HepG2 (cell line): Measurements from ENCODE around the gene CA10. TPM values are rescaled to one million over a fixed set of nuclear protein-coding genes. Genes with fewer than 3 reads are reported as not detected.

ENCODE experiments used
- ATAC-seq: fragments of 200-7000 bp; cut with Tn5 transposase; 3 replicates; pipeline ENCODE4 v1.9.1; 2020; ENCODE audit warnings: mild to moderate bottlenecking, moderate library complexity
- BruUV-seq: library from RNA; stranded (reverse); fragments of 400-500 nt; replicated peaks from 2 replicates; lab custom pipeline; 2021; lab: Mats Ljungman, UMichigan
- CTCF ChIA-PET: fragments of 300-600 bp; formaldehyde crosslinking; extraction: SDS; loops from one replicate; lab custom pipeline; 2021; ENCODE audit warnings: low total read pairs, inconsistent platforms, low intra/inter-chr PET ratio; lab: Yijun Ruan, JAX
- POLR2A ChIA-PET: fragments of 350-600 bp; sonication (Branson Sonifier 250); formaldehyde crosslinking; loops from one replicate; lab custom pipeline; 2020; ENCODE audit warnings: antibody characterized with exemption, inconsistent platforms; lab: Yijun Ruan, JAX
- DNase-seq: peaks from one replicate; pipeline ENCODE4 v3.0.0-alpha.2; 2015; ENCODE audit warnings: low spot score
- FAIRE-seq: peaks from 3 replicates; lab custom pipeline; 2011; peaks lifted over from hg19 to GRCh38; lab: Jason Lieb, UNC
- H2AFZ ChIP-seq: one replicate; pipeline ENCODE4 v1.6.1; 2011; ENCODE audit warnings: low read length, inconsistent platforms
- H3K27ac ChIP-seq: fragments of 300-600 bp; 3 replicates; pipeline ENCODE4 v1.8.0; 2011; ENCODE audit warnings: mixed run types, mild to moderate bottlenecking, mixed read lengths, low read length, inconsistent platforms; ENCODE audit not compliant: insufficient read depth; ENCODE audit errors: extremely low read length
- H3K27me3 ChIP-seq, 2 experiments: fragments of 200-600 bp in 1 of 2; 2 replicates in 1 of 2; 3 replicates in 1 of 2; pipeline versions ENCODE4 v1.6.0 to v1.8.0; 2011; ENCODE audit warnings: low read length in 2 of 2, mild to moderate bottlenecking in 2 of 2, moderate library complexity in 2 of 2, inconsistent platforms in 1 of 2; ENCODE audit not compliant: insufficient read depth in 2 of 2, control insufficient read depth in 1 of 2
- H3K36me3 ChIP-seq, 2 experiments: fragments of 200-600 bp in 1 of 2; replicated peaks in 1 of 2; 2 replicates in 1 of 2; 3 replicates in 1 of 2; pipeline versions ENCODE4 v1.5.1 to v1.8.0; 2011; ENCODE audit warnings: low read length in 2 of 2, inconsistent platforms in 1 of 2; ENCODE audit not compliant: insufficient read depth in 2 of 2, control insufficient read depth in 1 of 2
- H3K4me1 ChIP-seq: 2 replicates; pipeline ENCODE4 v1.5.1; 2012; ENCODE audit warnings: low read length, inconsistent platforms; ENCODE audit not compliant: insufficient read depth
- H3K4me2 ChIP-seq: 2 replicates; pipeline ENCODE4 v1.6.0; 2011; ENCODE audit warnings: low read depth, low read length, inconsistent platforms
- H3K4me3 ChIP-seq, 3 experiments: fragments of 200-600 bp in 1 of 3; sonication (generic), shearing (Covaris generic) in 1 of 3; replicated peaks in 1 of 3; 2 replicates each; pipeline ENCODE4 v1.5.1; 2011 to 2016; ENCODE audit warnings: low read length in 3 of 3, inconsistent platforms in 2 of 3, low read depth in 2 of 3, mild to moderate bottlenecking in 2 of 3, control low read depth in 1 of 3, mixed read lengths in 1 of 3; ENCODE audit not compliant: insufficient read depth in 1 of 3
- H3K79me2 ChIP-seq: one replicate; pipeline ENCODE4 v1.6.1; 2011; ENCODE audit warnings: low read length, inconsistent platforms; ENCODE audit not compliant: insufficient read depth
- H3K9ac ChIP-seq: 2 replicates; pipeline ENCODE4 v1.6.0; 2011; ENCODE audit warnings: mild to moderate bottlenecking, low read depth, low read length, inconsistent platforms; ENCODE audit not compliant: insufficient read depth
- H3K9me3 ChIP-seq: 2 replicates; pipeline ENCODE4 v1.5.1; 2012; ENCODE audit warnings: mild to moderate bottlenecking, low read length
- H4K20me1 ChIP-seq: 2 replicates; pipeline ENCODE4 v1.6.0; 2011; ENCODE audit warnings: inconsistent platforms, mild to moderate bottlenecking, low read length, moderate library complexity; ENCODE audit not compliant: insufficient read depth
- FOXA1 ChIP-seq, 2 experiments: fragments of 450-650 bp in 1 of 2; sonication (generic) in 1 of 2; formaldehyde crosslinking in 1 of 2; IDR thresholded peaks; 2 replicates each; pipeline versions ENCODE4 v1.4.0 to v1.6.1; 2016 to 2020; ENCODE audit warnings: missing genetic modification reagents in 1 of 2
- PHF20 ChIP-seq: sonication (generic); formaldehyde crosslinking; IDR thresholded peaks from 2 replicates; pipeline ENCODE4 v1.5.0; 2020; ENCODE audit warnings: mild to moderate bottlenecking, missing genetic modification reagents
- RXRA ChIP-seq: sonication (generic); formaldehyde crosslinking; IDR thresholded peaks from 2 replicates; pipeline ENCODE4 v1.5.1; 2020; ENCODE audit warnings: missing genetic modification reagents
- ZNF260 ChIP-seq: sonication (generic); formaldehyde crosslinking; IDR thresholded peaks from 2 replicates; pipeline ENCODE4 v1.4.0; 2020; ENCODE audit warnings: missing genetic modification reagents, low read depth, mild to moderate bottlenecking, borderline replicate concordance
- ZNF296 ChIP-seq: sonication (generic); formaldehyde crosslinking; conservative IDR thresholded peaks from 2 replicates; pipeline ENCODE4 v1.5.0; 2020; ENCODE audit warnings: mild to moderate bottlenecking, missing genetic modification reagents
- ZNF329 ChIP-seq: sonication (generic); formaldehyde crosslinking; IDR thresholded peaks from 2 replicates; pipeline ENCODE4 v1.9.0; 2021; ENCODE audit warnings: low read depth, mild to moderate bottlenecking, missing genetic modification reagents
- ZNF670 ChIP-seq: sonication (generic); formaldehyde crosslinking; IDR thresholded peaks from 2 replicates; pipeline ENCODE4 v1.8.0; 2022; ENCODE audit warnings: mild to moderate bottlenecking, missing genetic modification reagents, borderline replicate concordance
- ZNF790 ChIP-seq: sonication (generic); formaldehyde crosslinking; IDR thresholded peaks from 2 replicates; pipeline ENCODE4 v1.8.0; 2022; ENCODE audit warnings: missing genetic modification reagents, mild to moderate bottlenecking, borderline replicate concordance
- ZSCAN21 ChIP-seq: sonication (generic); formaldehyde crosslinking; IDR thresholded peaks from 2 replicates; pipeline ENCODE4 v1.8.0; 2022; ENCODE audit warnings: mild to moderate bottlenecking, missing genetic modification reagents, moderate library complexity, borderline replicate concordance
- WGBS: methylation state at CpG from one replicate; pipeline ENCODE4 v1.1.6; 2017; ENCODE audit warnings: low lambda C conversion rate; 5-methylcytosine and 5-hydroxymethylcytosine counted together
- in situ Hi-C: cut with HindIII; loops from 2 replicates; pipeline ENCODE4 v1.10.0; 2017; ENCODE audit warnings: low pct_unique_long_range_greater_than_20kb; ENCODE audit not compliant: extremely low pct_ligation_motif_present
- intact Hi-C: fragments of 100-400 bp; cut with micrococcal nuclease; formaldehyde crosslinking; loops from one replicate; pipeline ENCODE4 v1.10.0; 2022; ENCODE audit not compliant: unreplicated experiment
- polyA plus RNA-seq, 8 experiments: library from polyadenylated mRNA; depleted of rRNA in 3 of 8; stranded (reverse) in 7 of 8; unstranded in 1 of 8; fragments of >200 nt; fragmentation: Illumina TruSeq in 4 of 8; extraction: Trizol in 4 of 8; gene quantifications; 2 replicates each; pipeline versions ENCODE4 v1.2.1 to v1.2.3, GENCODE V29; 2011 to 2016; ENCODE audit warnings: low read depth in 4 of 8, missing spikeins in 1 of 8, mixed read lengths in 1 of 8; ENCODE audit not compliant: insufficient read depth in 1 of 8
- total RNA-seq, 5 experiments: library from RNA; depleted of rRNA; stranded (reverse); fragments of >200 nt; fragmentation: Illumina TruSeq; extraction: Trizol; gene quantifications; 2 replicates each; pipeline ENCODE4 v1.2.3, GENCODE V29; 2016; ENCODE audit warnings: low read depth in 1 of 5
- TF ChIP-seq, protein P1 (sequence below): fragments of 450-650 bp; IDR thresholded peaks from 2 replicates; pipeline ENCODE4 v1.6.1; 2017; ENCODE audit warnings: mild to moderate bottlenecking
- TF ChIP-seq, protein P2 (sequence below): sonication (generic); formaldehyde crosslinking; IDR thresholded peaks from 2 replicates; pipeline ENCODE4 v1.8.1; 2023; ENCODE audit warnings: missing genetic modification reagents, inconsistent platforms, borderline replicate concordance

The CA10 gene
- total and polyA plus RNA-seq, 2 of the 13 experiments (the other 11 are each of a cell fraction or from before 2014, with no cell fraction given): not detected

DNA sequence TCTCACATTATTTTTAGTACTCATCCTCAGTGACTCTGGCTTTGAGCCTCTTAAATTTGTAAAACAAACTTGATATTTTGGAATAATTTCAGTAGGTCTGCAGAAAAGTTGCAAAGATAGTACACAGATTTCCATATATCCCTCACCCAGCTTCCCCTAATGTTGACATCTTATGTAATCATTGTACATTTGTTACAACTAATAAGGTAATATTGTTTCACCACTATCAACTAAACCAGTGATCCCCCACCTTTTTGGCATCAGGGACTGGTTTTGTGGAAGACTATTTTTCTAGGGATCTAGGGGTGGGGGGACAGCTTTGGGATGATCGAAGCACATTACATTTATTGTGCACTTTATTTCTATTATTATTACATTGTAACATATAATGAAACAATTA is 391.2 kb downstream of the CA10 start:
- H3K27ac ChIP-seq: no peak overlapping the region
- ChIA-PET CTCF (no interaction called here), POLR2A (no interaction called here)
- in situ Hi-C loops: loop anchor here (10.0 kb wide), 1 partner anchor 338 kb away; no protein-coding TSS in a partner anchor
- H3K9ac ChIP-seq: no peak overlapping the region
- DNase-seq (no peak), FAIRE-seq (no peak), ATAC-seq (no peak)
- no peak overlapping the region for H3K4me3 ChIP-seq
- TF ChIP-seq ZNF296 (CRISPR knock-in tag): no peak
- TF ChIP-seq PHF20 (CRISPR knock-in tag): no peak
- TF ChIP-seq ZNF670 (CRISPR knock-in tag): no peak
- TF ChIP-seq ZNF329 (CRISPR knock-in tag): no peak
- no peak for TF ChIP-seq FOXA1 (IDR thresholded peaks at IDR 0.05)
- TF ChIP-seq FOXA1 (CRISPR knock-in tag; IDR thresholded peaks at IDR 0.05): no peak
- no peak for TF ChIP-seq ZSCAN21
- TF ChIP-seq, protein P1, sequence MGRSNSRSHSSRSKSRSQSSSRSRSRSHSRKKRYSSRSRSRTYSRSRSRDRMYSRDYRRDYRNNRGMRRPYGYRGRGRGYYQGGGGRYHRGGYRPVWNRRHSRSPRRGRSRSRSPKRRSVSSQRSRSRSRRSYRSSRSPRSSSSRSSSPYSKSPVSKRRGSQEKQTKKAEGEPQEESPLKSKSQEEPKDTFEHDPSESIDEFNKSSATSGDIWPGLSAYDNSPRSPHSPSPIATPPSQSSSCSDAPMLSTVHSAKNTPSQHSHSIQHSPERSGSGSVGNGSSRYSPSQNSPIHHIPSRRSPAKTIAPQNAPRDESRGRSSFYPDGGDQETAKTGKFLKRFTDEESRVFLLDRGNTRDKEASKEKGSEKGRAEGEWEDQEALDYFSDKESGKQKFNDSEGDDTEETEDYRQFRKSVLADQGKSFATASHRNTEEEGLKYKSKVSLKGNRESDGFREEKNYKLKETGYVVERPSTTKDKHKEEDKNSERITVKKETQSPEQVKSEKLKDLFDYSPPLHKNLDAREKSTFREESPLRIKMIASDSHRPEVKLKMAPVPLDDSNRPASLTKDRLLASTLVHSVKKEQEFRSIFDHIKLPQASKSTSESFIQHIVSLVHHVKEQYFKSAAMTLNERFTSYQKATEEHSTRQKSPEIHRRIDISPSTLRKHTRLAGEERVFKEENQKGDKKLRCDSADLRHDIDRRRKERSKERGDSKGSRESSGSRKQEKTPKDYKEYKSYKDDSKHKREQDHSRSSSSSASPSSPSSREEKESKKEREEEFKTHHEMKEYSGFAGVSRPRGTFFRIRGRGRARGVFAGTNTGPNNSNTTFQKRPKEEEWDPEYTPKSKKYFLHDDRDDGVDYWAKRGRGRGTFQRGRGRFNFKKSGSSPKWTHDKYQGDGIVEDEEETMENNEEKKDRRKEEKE: no peak
- no peak for TF ChIP-seq ZNF790 (CRISPR knock-in tag)
- no peak for TF ChIP-seq ZNF260 (CRISPR knock-in tag)
- no peak for TF ChIP-seq RXRA
- TF ChIP-seq, protein P2, sequence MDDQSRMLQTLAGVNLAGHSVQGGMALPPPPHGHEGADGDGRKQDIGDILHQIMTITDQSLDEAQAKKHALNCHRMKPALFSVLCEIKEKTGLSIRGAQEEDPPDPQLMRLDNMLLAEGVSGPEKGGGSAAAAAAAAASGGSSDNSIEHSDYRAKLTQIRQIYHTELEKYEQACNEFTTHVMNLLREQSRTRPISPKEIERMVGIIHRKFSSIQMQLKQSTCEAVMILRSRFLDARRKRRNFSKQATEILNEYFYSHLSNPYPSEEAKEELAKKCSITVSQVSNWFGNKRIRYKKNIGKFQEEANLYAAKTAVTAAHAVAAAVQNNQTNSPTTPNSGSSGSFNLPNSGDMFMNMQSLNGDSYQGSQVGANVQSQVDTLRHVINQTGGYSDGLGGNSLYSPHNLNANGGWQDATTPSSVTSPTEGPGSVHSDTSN (CRISPR knock-in tag): no peak
- no peak overlapping the region for H2AFZ ChIP-seq
- no peaks in the 10 kb centered on the region for H3K79me2 ChIP-seq
- 12% methylated on average over 1 of the region's 1 CpG for WGBS
- intact Hi-C loops: no loop called here
- no peaks in the 10 kb centered on the region for H3K27me3 ChIP-seq
- no peaks in the 10 kb centered on the region for H3K4me1 ChIP-seq
- no peak overlapping the region for H3K4me2 ChIP-seq
- no peaks in the 10 kb centered on the region for H3K36me3 ChIP-seq
- no peaks in the 10 kb centered on the region for H4K20me1 ChIP-seq
- no TSS peak for BruUV-seq
- no peaks in the 10 kb centered on the region for H3K9me3 ChIP-seq
